Memory B cell (primary cell): Measurements from ENCODE around the gene PTPRN2.

Experiments used
- ATAC-seq: fragments of 150-1000 bp; cut with Tn5 transposase; 2 replicates; pipeline ENCODE4 v1.10.0; 2021; ENCODE audit warnings: low read depth, mild to moderate bottlenecking, moderate library complexity
- DNase-seq, 2 donors: peaks; one replicate each; pipeline ENCODE4 v3.0.0; 2022; ENCODE audit warnings: low spot score in 2 of 2
- H3K27ac Mint-ChIP-seq: one replicate; pipeline ENCODE4 v1.8.0; 2022; ENCODE audit warnings: mild to moderate bottlenecking, moderate library complexity, mixed read lengths
- H3K27me3 Mint-ChIP-seq: one replicate; pipeline ENCODE4 v1.8.0; 2022; ENCODE audit warnings: mixed read lengths
- H3K36me3 Mint-ChIP-seq: one replicate; pipeline ENCODE4 v1.8.0; 2022; ENCODE audit warnings: mild to moderate bottlenecking, mixed read lengths
- H3K4me1 Mint-ChIP-seq: one replicate; pipeline ENCODE4 v1.8.0; 2022; ENCODE audit warnings: mixed read lengths
- H3K4me3 Mint-ChIP-seq: one replicate; pipeline ENCODE4 v1.8.0; 2022; ENCODE audit warnings: mild to moderate bottlenecking, moderate library complexity, mixed read lengths
- H3K9me3 Mint-ChIP-seq: one replicate; pipeline ENCODE4 v1.8.0; 2022; ENCODE audit warnings: mixed read lengths

The PTPRN2 gene

DNA sequence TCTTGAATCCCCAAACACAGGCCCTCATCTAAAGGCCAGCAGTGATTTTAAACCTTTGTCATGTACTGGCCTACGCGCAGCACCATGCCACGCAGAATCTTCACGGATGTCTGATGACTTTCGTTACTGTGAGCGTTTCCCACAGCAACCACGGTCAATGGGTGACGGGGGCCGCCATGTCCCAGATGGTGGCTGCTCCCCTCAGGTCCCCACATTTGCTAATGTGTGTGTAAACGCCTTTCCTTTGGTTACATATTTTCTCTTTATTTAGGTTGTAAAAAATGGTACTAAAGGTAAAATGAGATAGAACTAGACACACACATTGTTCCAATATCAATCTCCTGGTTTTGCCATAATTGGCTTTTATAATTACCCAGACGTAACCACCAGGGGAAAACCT, 699.0 kb downstream of the PTPRN2 start:
- no peak overlapping the region for H3K27ac Mint-ChIP-seq
- no peaks in the 10 kb centered on the region for H3K9me3 Mint-ChIP-seq

DNA sequence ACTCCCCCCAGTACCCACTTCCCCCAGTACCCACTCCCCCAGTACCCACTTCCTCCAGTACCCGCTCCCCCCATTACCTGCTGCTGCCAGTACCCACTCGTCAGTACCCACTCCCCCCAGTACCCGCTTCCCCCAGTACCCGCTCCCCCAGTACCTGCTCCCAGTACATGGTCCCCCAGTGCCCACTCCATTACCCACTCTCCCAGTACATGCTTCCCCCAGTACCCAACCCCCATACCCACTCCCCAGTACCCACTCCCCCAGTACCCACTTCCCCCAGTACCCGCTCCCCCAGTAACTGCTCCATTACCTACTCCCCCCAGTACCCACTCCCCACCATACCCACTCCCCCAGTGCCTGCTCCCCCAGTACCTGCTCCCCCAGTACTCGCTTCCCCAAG, 700.2 kb downstream of the PTPRN2 start:
- Mint-ChIP-seq H3K36me3 (no peaks in the 10 kb centered on the region), H3K4me1 (no peaks in the 10 kb centered on the region), H3K27ac (no peak overlapping the region), H3K9me3 (no peaks in the 10 kb centered on the region), H3K27me3 (peaks cover 5% of the 10 kb centered on the region), H3K4me3 (no peak overlapping the region)
- no peak for ATAC-seq
- no peak for DNase-seq

More for the DNA sequence above, 699.0 kb downstream of the PTPRN2 start:
- no peak for DNase-seq
- Mint-ChIP-seq H3K36me3 (no peaks in the 10 kb centered on the region), H3K27me3 (peaks cover 5% of the 10 kb centered on the region), H3K4me3 (no peak overlapping the region), H3K4me1 (no peaks in the 10 kb centered on the region)
- ATAC-seq, result no peak

- ATAC-seq (no peak), DNase-seq (no peak)
- Mint-ChIP-seq H3K27me3 (peaks cover 5% of the 10 kb centered on the region), H3K36me3 (no peaks in the 10 kb centered on the region), H3K9me3 (no peaks in the 10 kb centered on the region), H3K4me3 (no peak overlapping the region), H3K4me1 (no peaks in the 10 kb centered on the region), H3K27ac (no peak overlapping the region)
Measured at GRCh38 chr7:157886711-157887110, 700.9 kb downstream of the PTPRN2 start.

DNA sequence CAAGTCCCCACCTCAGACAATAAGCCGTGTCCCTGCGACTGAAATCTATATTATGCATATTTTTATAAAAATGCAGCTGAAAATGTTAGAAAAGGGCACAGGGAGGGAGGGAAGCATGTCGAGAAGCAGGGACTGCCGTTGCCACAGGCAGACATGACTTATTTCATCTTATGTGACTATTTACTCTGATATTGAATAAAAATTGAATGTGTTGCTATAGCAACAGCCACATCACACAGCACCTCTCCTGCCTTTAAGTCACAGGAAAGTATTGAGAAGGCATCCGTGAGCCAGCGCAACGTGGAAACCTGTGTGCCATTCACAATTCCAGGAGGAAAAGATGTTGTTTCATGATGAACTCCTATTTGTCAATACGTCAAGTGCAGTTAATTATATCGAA, 701.4 kb downstream of the PTPRN2 start:
- DNase-seq (no peak), ATAC-seq (no peak)
- no peak overlapping the region for H3K4me3 Mint-ChIP-seq
- peaks cover 3% of the 10 kb centered on the region for H3K27me3 Mint-ChIP-seq
- H3K36me3 Mint-ChIP-seq, result no peaks in the 10 kb centered on the region
- H3K4me1 Mint-ChIP-seq, result no peaks in the 10 kb centered on the region
- H3K9me3 Mint-ChIP-seq, result no peaks in the 10 kb centered on the region
- no peak overlapping the region for H3K27ac Mint-ChIP-seq

GRCh38 chr7:157885140-157885539, 702.5 kb downstream of the PTPRN2 start:
- no peak for ATAC-seq
- no peak for DNase-seq
- Mint-ChIP-seq H3K36me3 (no peaks in the 10 kb centered on the region), H3K27me3 (peaks cover 3% of the 10 kb centered on the region), H3K4me1 (no peaks in the 10 kb centered on the region), H3K27ac (no peak overlapping the region), H3K9me3 (peaks cover 2% of the 10 kb centered on the region), H3K4me3 (no peak overlapping the region)

- ATAC-seq (no peak), DNase-seq (no peak)
- no peak overlapping the region for H3K4me3 Mint-ChIP-seq
- H3K27me3 Mint-ChIP-seq, result peaks cover 3% of the 10 kb centered on the region
- no peaks in the 10 kb centered on the region for H3K36me3 Mint-ChIP-seq
- peaks cover 2% of the 10 kb centered on the region for H3K9me3 Mint-ChIP-seq
- no peak overlapping the region for H3K27ac Mint-ChIP-seq
- H3K4me1 Mint-ChIP-seq, result no peaks in the 10 kb centered on the region
Measured at GRCh38 chr7:157884461-157885062, 703.1 kb downstream of the PTPRN2 start.

DNA sequence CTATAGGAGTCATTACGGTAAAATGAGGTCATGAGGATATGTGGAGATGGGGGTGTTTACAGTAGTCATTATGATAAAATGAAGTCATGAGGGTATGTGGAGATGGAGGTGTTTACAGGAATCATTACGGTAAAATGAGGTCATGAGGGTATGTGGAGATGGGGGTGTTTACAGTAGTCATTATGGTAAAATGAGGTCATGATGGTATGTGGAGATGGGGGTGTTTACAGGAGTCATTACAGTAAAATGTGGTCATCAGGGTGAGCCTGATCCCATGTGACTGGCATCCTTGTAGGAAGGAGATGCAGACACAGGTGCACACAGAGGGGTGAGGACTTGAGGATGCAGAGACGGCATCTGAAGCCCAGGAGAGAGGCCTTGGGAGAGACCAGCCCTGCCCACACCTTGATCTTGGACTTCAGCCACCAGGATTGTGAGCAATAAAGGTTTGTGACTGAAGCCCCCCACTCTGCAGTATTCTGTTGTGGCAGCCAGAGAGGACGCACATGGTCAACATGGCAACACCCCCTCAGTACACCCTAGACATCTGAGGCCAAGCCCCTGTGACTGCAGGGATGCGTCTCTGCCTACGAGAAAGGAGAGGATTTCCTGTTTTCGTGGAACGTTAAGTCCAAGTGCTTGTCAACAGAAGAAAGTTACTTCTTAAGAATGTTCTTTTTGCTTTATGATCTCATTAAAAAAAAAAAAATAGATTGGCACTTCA, 706.4 kb downstream of the PTPRN2 start:
- Mint-ChIP-seq H3K9me3 (peaks cover 2% of the 10 kb centered on the region), H3K36me3 (no peaks in the 10 kb centered on the region), H3K4me3 (no peak overlapping the region), H3K4me1 (no peaks in the 10 kb centered on the region), H3K27me3 (no peaks in the 10 kb centered on the region), H3K27ac (no peak overlapping the region)
- DNase-seq (no peak), ATAC-seq (no peak)

- Mint-ChIP-seq H3K27ac (no peak overlapping the region), H3K27me3 (peaks cover 4% of the 10 kb centered on the region)
Measured at GRCh38 chr7:157879391-157879790, 708.2 kb downstream of the PTPRN2 start.

DNA sequence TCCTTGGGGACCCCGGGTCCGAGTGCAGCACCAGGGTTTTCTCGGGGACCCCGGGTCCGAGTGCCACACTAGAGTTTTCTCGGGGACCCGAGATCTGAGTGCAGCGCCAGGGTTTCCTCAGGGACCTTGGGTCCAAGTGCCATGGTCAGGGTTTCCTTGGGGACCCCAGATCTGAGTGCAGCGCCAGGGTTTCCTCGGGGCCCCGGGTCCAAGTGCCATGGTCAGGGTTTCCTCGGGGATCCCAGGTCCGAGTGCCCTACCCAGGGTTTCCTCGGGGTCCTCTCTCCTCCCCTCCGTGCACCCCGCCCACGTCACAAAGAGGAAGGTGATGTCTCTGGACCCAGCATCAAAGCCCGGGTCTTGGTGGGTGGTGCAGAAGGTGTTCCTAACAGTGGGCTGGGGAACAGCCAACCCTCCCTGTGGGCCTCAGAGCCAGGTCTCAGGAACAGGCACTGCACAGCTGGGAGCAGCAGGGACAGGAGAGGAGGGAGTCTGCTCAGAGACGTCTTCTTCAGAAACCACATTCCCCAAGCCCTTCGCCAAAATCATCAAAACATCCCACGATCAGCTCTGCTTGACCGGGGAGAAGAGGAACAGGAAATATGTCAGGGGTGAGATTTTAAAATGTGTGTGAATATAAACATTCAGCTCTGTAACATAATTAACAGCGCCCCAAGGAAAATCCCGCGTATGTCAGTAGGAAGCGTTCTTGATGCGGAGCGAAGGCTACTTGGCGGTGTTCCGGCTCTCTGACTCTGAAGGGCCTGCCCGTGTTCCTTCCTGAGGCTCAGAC, 710.1 kb downstream of the PTPRN2 start:
- no peak overlapping the region for H3K4me3 Mint-ChIP-seq
- ATAC-seq, result no peak
- no peak for DNase-seq
- peaks cover 2% of the 10 kb centered on the region for H3K9me3 Mint-ChIP-seq
- H3K27ac Mint-ChIP-seq, result no peak overlapping the region
- peaks cover 4% of the 10 kb centered on the region for H3K27me3 Mint-ChIP-seq
- H3K36me3 Mint-ChIP-seq, result no peaks in the 10 kb centered on the region
- H3K4me1 Mint-ChIP-seq, result peaks cover 5% of the 10 kb centered on the region

More at GRCh38 chr7:157879391-157879790, 708.2 kb downstream of the PTPRN2 start:
- ATAC-seq (no peak), DNase-seq (no peak)
- Mint-ChIP-seq H3K4me3 (no peak overlapping the region), H3K36me3 (no peaks in the 10 kb centered on the region), H3K9me3 (peaks cover 2% of the 10 kb centered on the region), H3K4me1 (peaks cover 5% of the 10 kb centered on the region)

DNA sequence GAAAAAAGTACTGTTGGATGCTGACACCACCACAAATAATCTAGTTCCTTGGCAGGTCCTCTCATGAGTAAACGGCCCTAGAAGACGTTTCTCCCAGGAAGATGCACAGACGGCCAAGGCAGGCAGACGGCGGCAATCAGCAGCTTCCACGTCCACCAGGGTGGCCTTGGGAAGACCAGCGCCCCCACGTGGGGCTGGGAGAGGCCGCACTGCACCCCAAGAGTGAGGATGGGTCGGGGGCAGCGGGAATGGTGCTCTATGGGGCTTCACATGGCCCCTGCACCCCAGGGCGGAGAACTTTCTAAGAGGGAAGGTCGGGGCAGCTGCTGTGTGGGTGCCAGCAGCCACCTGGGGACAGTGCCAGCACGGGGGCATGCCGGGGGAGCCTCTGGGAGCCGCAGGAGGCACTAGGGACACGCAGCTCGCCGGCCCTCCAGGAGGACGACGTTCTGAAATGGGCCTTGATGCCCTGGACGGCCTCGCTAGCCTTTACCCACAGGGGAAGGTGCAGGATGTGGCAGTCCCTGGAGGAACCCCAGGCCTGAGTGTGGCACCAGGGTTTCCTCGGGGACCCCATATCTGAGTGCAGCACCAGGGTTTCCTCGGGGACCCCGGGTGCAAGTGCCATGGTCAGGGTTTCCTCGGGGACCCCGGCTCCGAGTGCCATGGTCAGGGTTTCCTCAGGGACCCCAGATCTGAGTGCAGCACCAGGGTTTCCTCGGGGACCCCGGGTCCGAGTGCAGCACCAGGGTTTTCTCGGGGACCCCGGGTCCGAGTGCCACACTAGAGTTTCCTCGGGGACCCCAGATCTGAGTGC, 710.9 kb downstream of the PTPRN2 start:
- ATAC-seq (no peak), DNase-seq (no peak)
- no peak overlapping the region for H3K4me3 Mint-ChIP-seq
- H3K27ac Mint-ChIP-seq, result no peak overlapping the region
- H3K36me3 Mint-ChIP-seq, result no peaks in the 10 kb centered on the region
- H3K9me3 Mint-ChIP-seq, result peaks cover 2% of the 10 kb centered on the region
- H3K27me3 Mint-ChIP-seq, result peaks cover 6% of the 10 kb centered on the region
- H3K4me1 Mint-ChIP-seq, result peaks cover 5% of the 10 kb centered on the region

GRCh38 chr7:157875230-157876179, 712.1 kb downstream of the PTPRN2 start:
- ATAC-seq, result no peak
- Mint-ChIP-seq H3K27me3 (peaks cover 6% of the 10 kb centered on the region), H3K27ac (no peak overlapping the region), H3K36me3 (no peaks in the 10 kb centered on the region), H3K9me3 (no peaks in the 10 kb centered on the region), H3K4me1 (peaks cover 5% of the 10 kb centered on the region), H3K4me3 (no peak overlapping the region)
- no peak for DNase-seq

DNA sequence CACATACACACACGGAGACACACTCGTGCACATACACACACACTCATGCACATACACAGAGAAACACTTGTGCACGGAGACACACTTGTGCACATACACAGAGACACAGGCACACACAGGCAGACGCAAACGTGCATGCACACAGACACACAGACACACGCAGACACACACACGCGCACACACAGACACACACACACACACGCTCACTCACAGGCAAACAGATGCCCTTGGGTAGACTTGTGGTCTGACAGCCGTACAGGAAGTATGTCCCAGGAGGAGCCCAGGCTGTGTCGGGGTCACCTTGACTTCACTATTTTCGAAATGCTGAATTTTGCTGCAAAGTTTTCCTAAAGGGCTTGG, 712.8 kb downstream of the PTPRN2 start:
- Mint-ChIP-seq H3K4me1 (peaks cover 5% of the 10 kb centered on the region), H3K4me3 (no peak overlapping the region), H3K9me3 (no peaks in the 10 kb centered on the region), H3K27me3 (peaks cover 6% of the 10 kb centered on the region), H3K27ac (no peak overlapping the region), H3K36me3 (no peaks in the 10 kb centered on the region)
- no peak for DNase-seq
- no peak for ATAC-seq

- no peak overlapping the region for H3K27ac Mint-ChIP-seq
- no peak for ATAC-seq
- H3K4me3 Mint-ChIP-seq, result no peak overlapping the region
- H3K4me1 Mint-ChIP-seq, result peaks cover 5% of the 10 kb centered on the region
- DNase-seq, result no peak
- peaks cover 6% of the 10 kb centered on the region for H3K27me3 Mint-ChIP-seq
- H3K9me3 Mint-ChIP-seq, result no peaks in the 10 kb centered on the region
- H3K36me3 Mint-ChIP-seq, result no peaks in the 10 kb centered on the region
Measured at GRCh38 chr7:157874208-157874816, 713.3 kb downstream of the PTPRN2 start.
